H9 (cell line): ENCODE measurements around the gene TIMM22. TPM values are rescaled to one million over a fixed set of nuclear protein-coding genes. Genes with fewer than 3 reads are reported as not detected.

Source experiments
- DNase-seq: peaks from one replicate; pipeline ENCODE4 v3.0.0-alpha.2; 2017
- H2AFZ ChIP-seq: one replicate; pipeline ENCODE4 v1.6.1; 2013; ENCODE audit warnings: mild to moderate bottlenecking, low read length, control low read depth, moderate library complexity
- H2AK5ac ChIP-seq: 2 replicates; pipeline ENCODE4 v1.6.1; 2013; ENCODE audit warnings: low read length, control low read depth, mixed read lengths; ENCODE audit not compliant: insufficient read length
- H2BK120ac ChIP-seq: one replicate; pipeline ENCODE4 v1.6.1; 2013; ENCODE audit warnings: low read depth, mild to moderate bottlenecking, low read length, control low read depth, inconsistent platforms; ENCODE audit not compliant: poor library complexity, severe bottlenecking
- H2BK12ac ChIP-seq: 2 replicates; pipeline ENCODE4 v1.6.1; 2013; ENCODE audit warnings: low read length, control low read depth, mixed read lengths, low read depth; ENCODE audit not compliant: insufficient read length
- H2BK15ac ChIP-seq: 2 replicates; pipeline ENCODE4 v1.6.1; 2013; ENCODE audit warnings: low read depth, low read length, control low read depth
- H2BK20ac ChIP-seq: one replicate; pipeline ENCODE4 v1.6.1; 2013; ENCODE audit warnings: low read depth, mild to moderate bottlenecking, low read length, control low read depth, inconsistent platforms; ENCODE audit not compliant: poor library complexity, severe bottlenecking
- H2BK5ac ChIP-seq: 2 replicates; pipeline ENCODE4 v1.6.1; 2013; ENCODE audit warnings: low read length, control low read depth, mixed read lengths; ENCODE audit not compliant: insufficient read length
- H3K14ac ChIP-seq: 2 replicates; pipeline ENCODE4 v1.6.1; 2013; ENCODE audit warnings: low read length, control low read depth; ENCODE audit not compliant: insufficient read depth
- H3K18ac ChIP-seq: 2 replicates; pipeline ENCODE4 v1.6.1; 2013; ENCODE audit warnings: low read depth, mild to moderate bottlenecking, mixed read lengths, low read length, control low read depth; ENCODE audit not compliant: insufficient read length
- H3K23ac ChIP-seq: 2 replicates; pipeline ENCODE4 v1.6.1; 2013; ENCODE audit warnings: low read length, control low read depth, mixed read lengths, low read depth; ENCODE audit not compliant: insufficient read length
- H3K23me2 ChIP-seq: 2 replicates; pipeline ENCODE4 v1.6.1; 2013; ENCODE audit warnings: low read depth, mild to moderate bottlenecking, mixed read lengths, low read length, control low read depth; ENCODE audit not compliant: insufficient read length, poor library complexity, severe bottlenecking
- H3K27ac ChIP-seq: 2 replicates; pipeline ENCODE4 v1.5.1; 2013; ENCODE audit warnings: low read length, control low read depth, mixed read lengths, low read depth; ENCODE audit not compliant: insufficient read length
- H3K27me3 ChIP-seq: 2 replicates; pipeline ENCODE4 v1.6.1; 2013; ENCODE audit warnings: low read length, control low read depth, inconsistent platforms; ENCODE audit not compliant: insufficient read depth
- H3K4ac ChIP-seq: 2 replicates; pipeline ENCODE4 v1.6.1; 2013; ENCODE audit warnings: low read depth, mild to moderate bottlenecking, control low read depth, inconsistent platforms, low read length, moderate library complexity
- H3K4me1 ChIP-seq: 2 replicates; pipeline ENCODE4 v1.6.1; 2013; ENCODE audit warnings: low read length, control low read depth, inconsistent platforms; ENCODE audit not compliant: insufficient read depth
- H3K4me2 ChIP-seq: 2 replicates; pipeline ENCODE4 v1.6.1; 2013; ENCODE audit warnings: low read length, control low read depth, mixed read lengths; ENCODE audit not compliant: insufficient read length, insufficient read depth
- H3K56ac ChIP-seq: 2 replicates; pipeline ENCODE4 v1.6.1; 2013; ENCODE audit warnings: low read depth, mild to moderate bottlenecking, mixed read lengths, low read length, control low read depth; ENCODE audit not compliant: insufficient read length
- H3K79me1 ChIP-seq: 2 replicates; pipeline ENCODE4 v1.6.1; 2013; ENCODE audit warnings: low read depth, mild to moderate bottlenecking, moderate library complexity, low read length, control low read depth, inconsistent platforms; ENCODE audit not compliant: insufficient read depth, poor library complexity, severe bottlenecking
- H3K79me2 ChIP-seq: 2 replicates; pipeline ENCODE4 v1.6.1; 2013; ENCODE audit warnings: low read length, control low read depth, inconsistent platforms; ENCODE audit not compliant: insufficient read depth
- H3K9ac ChIP-seq: 2 replicates; pipeline ENCODE4 v1.6.1; 2013; ENCODE audit warnings: low read length, control low read depth, mixed read lengths; ENCODE audit not compliant: insufficient read length; ENCODE audit errors: extremely low read depth
- H3K9me3 ChIP-seq: one replicate; pipeline ENCODE4 v1.6.1; 2013; ENCODE audit warnings: low read depth, low read length, inconsistent platforms; ENCODE audit not compliant: control insufficient read depth
- H3T11ph ChIP-seq: one replicate; pipeline ENCODE4 v1.6.1; 2013; ENCODE audit warnings: mild to moderate bottlenecking, low read length, control low read depth, inconsistent platforms
- H4K20me1 ChIP-seq: one replicate; pipeline ENCODE4 v1.6.1; 2013; ENCODE audit not compliant: control insufficient read depth, insufficient read length, insufficient read depth
- H4K5ac ChIP-seq: 2 replicates; pipeline ENCODE4 v1.6.1; 2013; ENCODE audit warnings: low read depth, mild to moderate bottlenecking, mixed read lengths, low read length, control low read depth; ENCODE audit not compliant: insufficient read length
- H4K8ac ChIP-seq: replicated peaks from 2 replicates; pipeline ENCODE4 v1.6.1; 2013; ENCODE audit warnings: low read length, control low read depth, mixed read lengths, low read depth; ENCODE audit not compliant: insufficient read length
- H4K91ac ChIP-seq: 2 replicates; pipeline ENCODE4 v1.6.1; 2013; ENCODE audit warnings: low read depth, mild to moderate bottlenecking, moderate library complexity, mixed read lengths, low read length, control low read depth; ENCODE audit not compliant: insufficient read length
- H3K27ac Mint-ChIP-seq, 3 experiments: 2 replicates in 2 of 3; 3 replicates in 1 of 3; pipeline ENCODE4 v1.8.0; 2020 to 2021; ENCODE audit warnings: mixed read lengths in 3 of 3, mild to moderate bottlenecking in 1 of 3, moderate library complexity in 1 of 3
- H3K27me3 Mint-ChIP-seq: 2 replicates; pipeline ENCODE4 v1.8.0; 2021; ENCODE audit warnings: low read depth, mild to moderate bottlenecking, moderate library complexity, mixed read lengths
- H3K36me3 Mint-ChIP-seq, 3 experiments: 2 replicates in 2 of 3; 3 replicates in 1 of 3; pipeline ENCODE4 v1.8.0; 2020 to 2021; ENCODE audit warnings: low read depth in 3 of 3, mixed read lengths in 3 of 3; ENCODE audit not compliant: insufficient read depth in 1 of 3
- H3K4me1 Mint-ChIP-seq, 2 experiments: 2 replicates each; pipeline ENCODE4 v1.8.0; 2020; ENCODE audit warnings: mixed read lengths in 2 of 2
- H3K4me3 Mint-ChIP-seq, 2 experiments: 2 replicates in 1 of 2; 3 replicates in 1 of 2; pipeline ENCODE4 v1.8.0; 2020 to 2021; ENCODE audit warnings: mild to moderate bottlenecking in 2 of 2, mixed read lengths in 2 of 2, moderate library complexity in 1 of 2
- H3K9me3 Mint-ChIP-seq, 2 experiments: 2 replicates in 1 of 2; 3 replicates in 1 of 2; pipeline ENCODE4 v1.8.0; 2020; ENCODE audit warnings: mild to moderate bottlenecking in 2 of 2, mixed read lengths in 2 of 2, moderate library complexity in 1 of 2
- WGBS: extraction: QIAGEN DNeasy Blood & Tissue Kit; methylation state at CpG from one replicate; pipeline ENCODE4 v1.1.7; 2013; ENCODE audit warnings: missing lambda C conversion rate, low lambda C conversion rate, mixed read lengths; ENCODE audit not compliant: insufficient read length; ENCODE audit errors: extremely low coverage; 5-methylcytosine and 5-hydroxymethylcytosine counted together
- total RNA-seq: library from RNA; stranded (reverse); gene quantifications from 2 replicates; pipeline ENCODE4 v1.2.1, GENCODE V29; 2021
- TF ChIP-seq, protein P1 (sequence below): fragments of 200-600 bp; sonication (generic); conservative IDR thresholded peaks from 3 replicates; pipeline ENCODE4 v1.8.0; 2021; ENCODE audit warnings: antibody characterized with exemption, mild to moderate bottlenecking

TIMM22 gene
- total RNA-seq, 1 experiment from 2014 or later: 23.0 TPM

DNA sequence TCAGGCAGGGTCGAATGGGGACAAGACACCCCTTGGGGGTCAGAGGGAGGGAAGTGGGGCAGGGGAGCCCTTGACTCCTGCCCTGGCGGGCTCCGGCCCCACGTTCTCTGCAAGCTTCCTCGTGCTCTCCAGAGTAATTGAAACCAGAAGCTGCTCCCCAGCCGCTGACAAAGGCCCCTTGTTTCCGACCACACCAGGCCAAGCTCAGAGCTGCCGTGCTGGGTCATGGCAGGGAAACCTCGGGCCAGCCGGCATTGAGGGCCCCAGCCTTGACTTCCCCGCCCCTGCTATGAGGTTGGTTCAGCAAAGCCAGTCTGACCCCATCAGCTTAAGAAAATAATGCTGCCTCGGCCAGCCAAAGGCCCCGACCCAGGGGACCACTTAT lies 43.3 kb downstream of the TIMM22 start:
- no peak overlapping the region for H3K4me3 Mint-ChIP-seq
- H3K27ac Mint-ChIP-seq: no peak overlapping the region; a peak in 1 of 7 replicates
- H3K4me1 Mint-ChIP-seq: peaks cover 6 to 33% of the 10 kb centered on the region in 2 experiments; a peak in 3 of 4 replicates
- TF ChIP-seq, protein P1, sequence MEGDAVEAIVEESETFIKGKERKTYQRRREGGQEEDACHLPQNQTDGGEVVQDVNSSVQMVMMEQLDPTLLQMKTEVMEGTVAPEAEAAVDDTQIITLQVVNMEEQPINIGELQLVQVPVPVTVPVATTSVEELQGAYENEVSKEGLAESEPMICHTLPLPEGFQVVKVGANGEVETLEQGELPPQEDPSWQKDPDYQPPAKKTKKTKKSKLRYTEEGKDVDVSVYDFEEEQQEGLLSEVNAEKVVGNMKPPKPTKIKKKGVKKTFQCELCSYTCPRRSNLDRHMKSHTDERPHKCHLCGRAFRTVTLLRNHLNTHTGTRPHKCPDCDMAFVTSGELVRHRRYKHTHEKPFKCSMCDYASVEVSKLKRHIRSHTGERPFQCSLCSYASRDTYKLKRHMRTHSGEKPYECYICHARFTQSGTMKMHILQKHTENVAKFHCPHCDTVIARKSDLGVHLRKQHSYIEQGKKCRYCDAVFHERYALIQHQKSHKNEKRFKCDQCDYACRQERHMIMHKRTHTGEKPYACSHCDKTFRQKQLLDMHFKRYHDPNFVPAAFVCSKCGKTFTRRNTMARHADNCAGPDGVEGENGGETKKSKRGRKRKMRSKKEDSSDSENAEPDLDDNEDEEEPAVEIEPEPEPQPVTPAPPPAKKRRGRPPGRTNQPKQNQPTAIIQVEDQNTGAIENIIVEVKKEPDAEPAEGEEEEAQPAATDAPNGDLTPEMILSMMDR: no peak
- no peak overlapping the region for H3K4me2 ChIP-seq
- no peaks in the 10 kb centered on the region for H3K23me2 ChIP-seq
- no peak overlapping the region for H2BK20ac ChIP-seq
- no peaks in the 10 kb centered on the region; the same call in 1 of the 2 replicates for H3K27me3 Mint-ChIP-seq
- H3K18ac ChIP-seq: no peak overlapping the region
- H3K36me3 Mint-ChIP-seq: peaks cover 2 to 12% (median 3%) of the 10 kb centered on the region in 3 experiments; a peak in 6 of 7 replicates
- no CpG with 5 or more reads among the region's 13 CpGs for WGBS
- no peaks in the 10 kb centered on the region for H3K79me2 ChIP-seq
- no peak overlapping the region for H3K23ac ChIP-seq
- DNase-seq: no peak
- no peak overlapping the region for H4K8ac ChIP-seq
- no peak overlapping the region for H4K5ac ChIP-seq
- H2BK15ac ChIP-seq: no peak overlapping the region
- no peaks in the 10 kb centered on the region for H3K9me3 Mint-ChIP-seq
- H3K79me1 ChIP-seq: no peaks in the 10 kb centered on the region
- no peak overlapping the region for H4K91ac ChIP-seq
- H3K9me3 ChIP-seq: no peaks in the 10 kb centered on the region
- no peak overlapping the region for H3K4ac ChIP-seq
- no peaks in the 10 kb centered on the region for H3K27me3 ChIP-seq
- H2AK5ac ChIP-seq: no peak overlapping the region
- H3K27ac ChIP-seq: no peak overlapping the region
- no peak overlapping the region for H3K56ac ChIP-seq
- no peak overlapping the region for H2BK5ac ChIP-seq
- H3K4me1 ChIP-seq: no peaks in the 10 kb centered on the region; the same call in 1 of the 2 replicates
- H3T11ph ChIP-seq: no peak overlapping the region
- H2BK12ac ChIP-seq: no peak overlapping the region
- no peak overlapping the region for H2BK120ac ChIP-seq
- H2AFZ ChIP-seq: no peak overlapping the region
- H4K20me1 ChIP-seq: no peaks in the 10 kb centered on the region
- H3K9ac ChIP-seq: no peak overlapping the region
- H3K14ac ChIP-seq: no peak overlapping the region
